LNCAP (cell line): ENCODE data around the gene RFTN1.

Experiments
- CTCF ChIP-seq: fragments of 450-650 bp; IDR thresholded peaks from 2 replicates; pipeline ENCODE4 v1.5.1; 2017; ENCODE audit warnings: mild to moderate bottlenecking

The RFTN1 gene

GRCh38 chr3:16508243-16508578 is 5.3 kb downstream of the RFTN1 start:
- no peak for TF ChIP-seq CTCF

GRCh38 chr3:16507578-16508242 is 5.8 kb downstream of the RFTN1 start:
- TF ChIP-seq CTCF = no peak

GRCh38 chr3:16506884-16507577 is 6.5 kb downstream of the RFTN1 start:
- no peak for TF ChIP-seq CTCF

- TF ChIP-seq CTCF = no peak
These were observed 7.0 kb downstream of the RFTN1 start for GRCh38 chr3:16506451-16506850.

GRCh38 chr3:16504692-16505091 is 8.8 kb downstream of the RFTN1 start:
- no peak for TF ChIP-seq CTCF

- no peak for TF ChIP-seq CTCF
These were observed 9.3 kb downstream of the RFTN1 start for GRCh38 chr3:16504242-16504641.

GRCh38 chr3:16503191-16503776 is 10.2 kb downstream of the RFTN1 start:
- no peak for TF ChIP-seq CTCF
